ENCODE measurements around the gene PTGIS. TPM values are rescaled to one million over a fixed set of nuclear protein-coding genes. Genes with fewer than 3 reads are reported as not detected.
"Not testable (repeated sequence)": the region's sequence is repeated elsewhere in the genome, so short reads cannot be mapped to it uniquely, and the experiment has no call there.

PTGIS gene
- total RNA-seq, 1 donor from 2014 or later = 89.7 TPM

- intact Hi-C loops (cut with DNase I) = no loop called here
- no peak for ATAC-seq
- no peak for DNase-seq (ENCODE audit: low spot score)
Observed at GRCh38 chr20:49566401-49567364, 1.3 kb downstream of the PTGIS start.

GRCh38 chr20:49564991-49565390 is 2.9 kb downstream of the PTGIS start:
- intact Hi-C loops (cut with DNase I); ATAC-seq: not testable (repeated sequence)
- DNase-seq (ENCODE audit: low spot score) = peak; percentile 51

GRCh38 chr20:49563015-49563980 is 4.6 kb downstream of the PTGIS start:
- ATAC-seq (no peak), DNase-seq (ENCODE audit: low spot score) (peak; percentile 51)
- intact Hi-C loops (cut with DNase I) = no loop called here

GRCh38 chr20:49562311-49563014 is 5.5 kb downstream of the PTGIS start:
- ATAC-seq (peak; percentile 91), DNase-seq (ENCODE audit: low spot score) (peak; percentile 89)
- intact Hi-C loops (cut with DNase I) = no loop called here

GRCh38 chr20:49561806-49562205 is 6.1 kb downstream of the PTGIS start:
- DNase-seq (ENCODE audit: low spot score) (no peak), ATAC-seq (no peak)
- intact Hi-C loops (cut with DNase I) = no loop called here

- ATAC-seq (no peak), DNase-seq (ENCODE audit: low spot score) (peak; percentile 52)
- intact Hi-C loops (cut with DNase I) = no loop called here
Observed at GRCh38 chr20:49561256-49561655, 6.7 kb downstream of the PTGIS start.

- DNase-seq (ENCODE audit: low spot score) (peak; percentile 56), ATAC-seq (no peak)
- intact Hi-C loops (cut with DNase I) = no loop called here
Observed at GRCh38 chr20:49560646-49561045, 7.3 kb downstream of the PTGIS start.

GRCh38 chr20:49560186-49560585 is 7.8 kb downstream of the PTGIS start:
- intact Hi-C loops (cut with DNase I) = no loop called here

GRCh38 chr20:49559411-49560081 is 8.4 kb downstream of the PTGIS start:
- intact Hi-C loops (cut with DNase I) = no loop called here
- ATAC-seq (peak; percentile 63), DNase-seq (ENCODE audit: low spot score) (peak; percentile 54)

More at GRCh38 chr20:49560186-49560585, 7.8 kb downstream of the PTGIS start:
- DNase-seq (ENCODE audit: low spot score) (peak; percentile 22), ATAC-seq (no peak)

GRCh38 chr20:49558826-49559225 is 9.1 kb downstream of the PTGIS start:
- intact Hi-C loops (cut with DNase I) = no loop called here
- no peak for ATAC-seq
- DNase-seq (ENCODE audit: low spot score) = no peak

GRCh38 chr20:49557449-49557848 is 10.5 kb downstream of the PTGIS start:
- intact Hi-C loops (cut with DNase I) = no loop called here
- DNase-seq (ENCODE audit: low spot score) (no peak), ATAC-seq (no peak)

- ATAC-seq = no peak
Observed at GRCh38 chr20:49556621-49557020, 11.3 kb downstream of the PTGIS start.

GRCh38 chr20:49549801-49550551 is 18.0 kb downstream of the PTGIS start:
- DNase-seq (ENCODE audit: low spot score) (no peak), ATAC-seq (no peak)
- intact Hi-C loops (cut with DNase I) = no loop called here

More at GRCh38 chr20:49556621-49557020, 11.3 kb downstream of the PTGIS start:
- DNase-seq (ENCODE audit: low spot score) = no peak
- intact Hi-C loops (cut with DNase I) = no loop called here

- intact Hi-C loops (cut with DNase I) = no loop called here
- ATAC-seq (no peak), DNase-seq (ENCODE audit: low spot score) (no peak)
Observed at GRCh38 chr20:49548371-49548947, 19.5 kb downstream of the PTGIS start.

- intact Hi-C loops (cut with DNase I) = no loop called here
- DNase-seq (ENCODE audit: low spot score) (no peak), ATAC-seq (no peak)
Observed at GRCh38 chr20:49545572-49545971, 22.4 kb downstream of the PTGIS start.

GRCh38 chr20:49544535-49544934 is 23.4 kb downstream of the PTGIS start:
- intact Hi-C loops (cut with DNase I) = loop anchor here (5.0 kb wide), 1 partner anchor 63 kb away; no protein-coding TSS in a partner anchor
- DNase-seq (ENCODE audit: low spot score) = no peak
- no peak for ATAC-seq

GRCh38 chr20:49543858-49544437 is 24.0 kb downstream of the PTGIS start:
- intact Hi-C loops (cut with DNase I) = loop anchor here (5.0 kb wide), 1 partner anchor 63 kb away; no protein-coding TSS in a partner anchor
- DNase-seq (ENCODE audit: low spot score) (no peak), ATAC-seq (no peak)

All from sciatic nerve (tissue), 2 donors.